ENCODE results near the gene NEUROD6.

DNA sequence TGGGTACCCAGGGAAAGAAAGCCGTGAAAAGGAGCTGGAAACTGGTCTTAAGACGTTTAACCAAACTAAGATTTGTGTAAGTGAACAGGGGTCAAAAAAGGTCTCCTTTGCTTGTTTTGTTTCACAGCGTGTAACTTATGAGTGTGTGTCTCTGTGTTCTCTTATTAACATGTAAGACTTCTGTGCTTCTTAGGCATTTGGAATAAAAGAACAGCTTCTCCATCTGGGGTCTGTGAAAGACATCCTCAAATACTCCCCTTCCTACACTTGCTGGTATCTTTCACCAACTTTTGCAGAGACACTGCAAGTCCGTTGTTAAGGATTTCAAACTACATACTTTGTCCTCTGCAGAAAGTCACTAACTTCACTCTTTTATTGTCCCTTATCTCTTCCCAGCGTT, 615 bp upstream of the NEUROD6 start:
- TF ChIP-seq POLR2A (IDR thresholded peaks at IDR 0.05): no peak
- TF ChIP-seq, protein P1, sequence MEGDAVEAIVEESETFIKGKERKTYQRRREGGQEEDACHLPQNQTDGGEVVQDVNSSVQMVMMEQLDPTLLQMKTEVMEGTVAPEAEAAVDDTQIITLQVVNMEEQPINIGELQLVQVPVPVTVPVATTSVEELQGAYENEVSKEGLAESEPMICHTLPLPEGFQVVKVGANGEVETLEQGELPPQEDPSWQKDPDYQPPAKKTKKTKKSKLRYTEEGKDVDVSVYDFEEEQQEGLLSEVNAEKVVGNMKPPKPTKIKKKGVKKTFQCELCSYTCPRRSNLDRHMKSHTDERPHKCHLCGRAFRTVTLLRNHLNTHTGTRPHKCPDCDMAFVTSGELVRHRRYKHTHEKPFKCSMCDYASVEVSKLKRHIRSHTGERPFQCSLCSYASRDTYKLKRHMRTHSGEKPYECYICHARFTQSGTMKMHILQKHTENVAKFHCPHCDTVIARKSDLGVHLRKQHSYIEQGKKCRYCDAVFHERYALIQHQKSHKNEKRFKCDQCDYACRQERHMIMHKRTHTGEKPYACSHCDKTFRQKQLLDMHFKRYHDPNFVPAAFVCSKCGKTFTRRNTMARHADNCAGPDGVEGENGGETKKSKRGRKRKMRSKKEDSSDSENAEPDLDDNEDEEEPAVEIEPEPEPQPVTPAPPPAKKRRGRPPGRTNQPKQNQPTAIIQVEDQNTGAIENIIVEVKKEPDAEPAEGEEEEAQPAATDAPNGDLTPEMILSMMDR (IDR thresholded peaks at IDR 0.05): no peak
- TF ChIP-seq EP300 (IDR thresholded peaks at IDR 0.05): no peak

All from tibial nerve (tissue), 4 donors.